ENCODE measurements around the gene THSD4. TPM values are rescaled to one million over a fixed set of nuclear protein-coding genes. Genes with fewer than 3 reads are reported as not detected.

Gene THSD4
- polyA plus RNA-seq, 1 experiment = 45.8 TPM

- ChIA-PET POLR2A (no interaction called here), CTCF (no interaction called here)
- no peak for TF ChIP-seq CTCF (IDR thresholded peaks at IDR 0.05; ENCODE audit: low read depth, low read length)
Observed at GRCh38 chr15:71142780-71143179, 27.5 kb downstream of the THSD4 start.

GRCh38 chr15:71143373-71144310 lies 28.4 kb downstream of the THSD4 start:
- DNase-seq (ENCODE audit: low read depth, low spot score) = no peak
- ChIA-PET POLR2A (no interaction called here), CTCF (interaction anchor here (1.1 kb wide), 1 partner anchor 54 kb away, joined by 3 read pairs; no protein-coding TSS in a partner anchor)
- no peak for TF ChIP-seq CTCF (IDR thresholded peaks at IDR 0.05; ENCODE audit: low read depth, low read length)
- no peaks in the 10 kb centered on the region for H3K27me3 ChIP-seq (ENCODE audit: control insufficient read depth, insufficient read depth, low read length)
- H3K4me3 ChIP-seq (ENCODE audit: low read depth, low read length) = no peak overlapping the region
- no peaks in the 10 kb centered on the region; the same call in 1 of the 2 replicates for H3K9me3 ChIP-seq (ENCODE audit: control insufficient read depth, insufficient read depth, low read length)
- no peak overlapping the region for H3K27ac ChIP-seq (ENCODE audit: low read depth, low read length)

More at GRCh38 chr15:71142780-71143179, 27.5 kb downstream of the THSD4 start:
- Histone ChIP-seq H3K9me3 (ENCODE audit: control insufficient read depth, insufficient read depth, low read length) (no peaks in the 10 kb centered on the region; the same call in 1 of the 2 replicates), H3K4me3 (ENCODE audit: low read depth, low read length) (no peak overlapping the region), H3K27ac (ENCODE audit: low read depth, low read length) (no peak overlapping the region), H3K27me3 (ENCODE audit: control insufficient read depth, insufficient read depth, low read length) (no peaks in the 10 kb centered on the region)
- DNase-seq (ENCODE audit: low read depth, low spot score) = no peak

- Histone ChIP-seq H3K4me3 (ENCODE audit: low read depth, low read length) (no peak overlapping the region), H3K27ac (ENCODE audit: low read depth, low read length) (no peak overlapping the region), H3K27me3 (ENCODE audit: control insufficient read depth, insufficient read depth, low read length) (no peaks in the 10 kb centered on the region), H3K9me3 (ENCODE audit: control insufficient read depth, insufficient read depth, low read length) (no peaks in the 10 kb centered on the region)
- no peak for TF ChIP-seq CTCF (IDR thresholded peaks at IDR 0.05; ENCODE audit: low read depth, low read length)
- ChIA-PET POLR2A (no interaction called here), CTCF (no interaction called here)
- no peak for DNase-seq (ENCODE audit: low read depth, low spot score)
Observed at GRCh38 chr15:71145648-71146047, 30.4 kb downstream of the THSD4 start.

- CTCF ChIA-PET = no interaction called here
- Histone ChIP-seq H3K27ac (ENCODE audit: low read depth, low read length) (no peak overlapping the region), H3K4me3 (ENCODE audit: low read depth, low read length) (no peak overlapping the region), H3K27me3 (ENCODE audit: control insufficient read depth, insufficient read depth, low read length) (no peaks in the 10 kb centered on the region), H3K9me3 (ENCODE audit: control insufficient read depth, insufficient read depth, low read length) (no peaks in the 10 kb centered on the region)
- TF ChIP-seq CTCF (IDR thresholded peaks at IDR 0.05; ENCODE audit: low read depth, low read length) = no peak
- no peak for DNase-seq (ENCODE audit: low read depth, low spot score)
- POLR2A ChIA-PET = no interaction called here
Observed at GRCh38 chr15:71146580-71146982, 31.3 kb downstream of the THSD4 start.

- Histone ChIP-seq H3K27me3 (ENCODE audit: control insufficient read depth, insufficient read depth, low read length) (no peaks in the 10 kb centered on the region), H3K4me3 (ENCODE audit: low read depth, low read length) (no peak overlapping the region), H3K27ac (ENCODE audit: low read depth, low read length) (no peak overlapping the region), H3K9me3 (ENCODE audit: control insufficient read depth, insufficient read depth, low read length) (no peaks in the 10 kb centered on the region)
- POLR2A ChIA-PET = interaction anchor here (0.6 kb wide), 1 partner anchor 19 kb away, joined by 3 read pairs; no protein-coding TSS in a partner anchor
- CTCF ChIA-PET = no interaction called here
- no peak for DNase-seq (ENCODE audit: low read depth, low spot score)
- TF ChIP-seq CTCF (IDR thresholded peaks at IDR 0.05; ENCODE audit: low read depth, low read length) = no peak
Observed at GRCh38 chr15:71148048-71148447, 32.8 kb downstream of the THSD4 start.

All from AG04450 (cell line).